ENCODE data around the gene TSEN54. TPM values are rescaled to one million over a fixed set of nuclear protein-coding genes. Genes with fewer than 3 reads are reported as not detected.
A peak's percentile ranks its signal among the peaks of the same experiment; 100 is the strongest.

TSEN54 gene
- total and polyA plus RNA-seq, 8 donors, result 15.8 to 54.0 (median 38.9) TPM

DNA sequence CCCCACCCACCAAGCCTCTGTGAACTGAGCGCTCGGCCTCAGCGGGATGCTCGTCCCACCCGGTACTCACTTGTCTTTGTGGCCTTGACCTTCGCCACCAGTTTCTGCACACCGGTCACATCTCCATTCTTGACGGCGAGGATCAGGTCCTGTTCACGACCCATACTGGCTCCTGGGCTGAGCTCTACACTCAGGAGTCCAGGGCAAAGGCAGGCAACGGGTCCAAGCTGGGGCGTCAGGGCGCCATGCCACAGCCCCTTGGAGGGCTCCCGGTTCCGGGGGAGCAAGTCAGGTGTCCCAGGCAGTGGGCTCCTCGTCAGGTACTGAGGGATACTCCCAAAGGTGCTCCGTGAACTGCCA is 2.7 kb upstream of the TSEN54 start:
- no peak for TF ChIP-seq CTCF (IDR thresholded peaks at IDR 0.05)
- H3K4me1 ChIP-seq, result peaks cover 19 to 59% of the 10 kb centered on the region in 2 donors
- ATAC-seq, result no peak
- H3K4me3 ChIP-seq, result peak overlapping the region; percentile 3 to 95
- H3K27ac ChIP-seq, result peak overlapping the region; percentile 75 to 77
- peaks cover 0 to 6% of the 10 kb centered on the region in 2 donors for H3K36me3 ChIP-seq
- peaks cover 0 to 24% of the 10 kb centered on the region in 2 donors for H3K27me3 ChIP-seq
- DNase-seq, result peak in 1 of 4 donors; percentile 48
- H3K9me3 ChIP-seq, result no peaks in the 10 kb centered on the region
- intact Hi-C loops (cut with DNase I), result no loop called here

DNA sequence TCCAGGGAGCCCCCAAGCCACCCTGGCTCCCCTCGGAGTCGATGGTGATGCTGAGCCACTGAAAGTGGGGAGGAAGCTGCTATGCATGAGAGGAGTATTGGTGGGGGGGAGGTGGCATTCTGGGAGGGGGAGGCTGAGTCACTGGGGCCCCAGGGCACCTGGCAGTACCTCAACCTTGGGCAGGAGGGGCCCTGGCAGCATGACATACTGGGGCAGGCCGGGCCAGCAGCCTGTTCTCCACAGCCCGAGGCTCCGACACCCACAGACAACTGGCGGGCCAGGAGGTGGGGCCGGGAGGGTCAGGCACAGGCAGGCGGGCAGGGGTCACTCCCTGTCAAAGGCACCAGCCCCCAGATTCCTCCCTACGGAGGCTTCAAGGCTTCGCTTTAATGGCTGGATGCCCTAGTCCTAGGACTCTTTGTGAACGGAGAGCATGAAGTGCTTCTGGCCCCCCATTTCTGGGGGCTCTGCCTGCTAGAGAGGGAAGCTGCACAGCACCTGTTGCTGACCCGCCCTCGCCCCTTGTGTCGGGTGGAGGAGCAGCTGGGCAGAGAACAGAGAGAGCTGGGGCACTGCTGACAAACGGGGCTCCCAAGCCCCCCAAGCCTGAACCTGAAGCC is 1.9 kb upstream of the TSEN54 start:
- Histone ChIP-seq H3K27me3 (peaks cover 0 to 24% of the 10 kb centered on the region in 2 donors), H3K9me3 (no peaks in the 10 kb centered on the region), H3K4me3 (peak overlapping the region; percentile 95), H3K36me3 (peaks cover 0 to 14% of the 10 kb centered on the region in 2 donors), H3K27ac (peak overlapping the region; percentile 75 to 77), H3K4me1 (peaks cover 13 to 55% of the 10 kb centered on the region in 2 donors)
- TF ChIP-seq CTCF (IDR thresholded peaks at IDR 0.05), result no peak
- intact Hi-C loops (cut with DNase I), result no loop called here
- ATAC-seq (no peak), DNase-seq (peak in 1 of 4 donors; percentile 84)

GRCh38 chr17:75514919-75515495 is 1.3 kb upstream of the TSEN54 start:
- intact Hi-C loops (cut with DNase I), result no loop called here
- DNase-seq (peak in 1 of 4 donors; percentile 78), ATAC-seq (no peak)
- Histone ChIP-seq H3K9me3 (no peaks in the 10 kb centered on the region), H3K27me3 (peaks cover 0 to 24% of the 10 kb centered on the region in 2 donors), H3K27ac (peak overlapping the region; percentile 75 to 77), H3K4me1 (peaks cover 13 to 54% of the 10 kb centered on the region in 2 donors), H3K4me3 (peak overlapping the region; percentile 95), H3K36me3 (peaks cover 0 to 20% of the 10 kb centered on the region in 2 donors)
- no peak for TF ChIP-seq CTCF (IDR thresholded peaks at IDR 0.05)

- Histone ChIP-seq H3K36me3 (peaks cover 0 to 20% of the 10 kb centered on the region in 2 donors), H3K9me3 (no peaks in the 10 kb centered on the region), H3K27ac (peak within 1 kb of the TSS; percentile 75 to 77), H3K4me3 (peak within 1 kb of the TSS; percentile 95), H3K4me1 (peaks cover 13 to 50% of the 10 kb centered on the region in 2 donors), H3K27me3 (peaks cover 0 to 24% of the 10 kb centered on the region in 2 donors)
- peak; percentile 88 for ATAC-seq
- intact Hi-C loops (cut with DNase I), result no loop called here
- peak; percentile 86 to 93 for TF ChIP-seq CTCF (IDR thresholded peaks at IDR 0.05)
- peak; percentile 93 to 97 (median 95) for DNase-seq
Observed at GRCh38 chr17:75515496-75516254, 653 bp upstream of the TSEN54 start, which contains the start of gene CASKIN2. Gene CASKIN2, minus strand, starts transcription at chr17:75515537. Its CDS starts 1,733 bp downstream, at chr17:75513804.

All from left lung (tissue), 10 donors.